ENCODE results near the gene ADAMTSL1.

ADAMTSL1 gene

DNA sequence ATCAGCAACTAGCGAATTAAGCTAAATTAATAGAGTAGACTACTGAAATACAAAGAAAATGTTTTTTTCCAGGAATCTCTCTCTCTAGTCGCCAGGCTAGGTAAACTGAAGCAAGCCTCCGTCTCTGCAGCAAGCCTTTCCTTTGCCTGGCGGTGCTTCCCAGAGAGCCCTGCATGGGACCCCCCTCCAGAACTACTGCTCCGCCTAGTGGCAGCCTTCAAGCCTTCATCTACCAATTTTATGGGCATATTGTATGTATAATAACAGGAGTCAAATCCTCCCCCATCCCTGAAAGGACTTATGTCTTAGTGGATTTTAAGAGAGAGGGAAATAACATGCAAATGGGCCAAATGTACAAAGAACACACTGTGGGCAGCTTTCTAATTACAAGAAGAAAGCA lies 317.1 kb downstream of the ADAMTSL1 start:
- in situ Hi-C loops (cut with HindIII; ENCODE audit: low sequenced_read_pairs): no loop called here
- DNase-seq (ENCODE audit: low read depth): no peak
- TF ChIP-seq, protein P1, sequence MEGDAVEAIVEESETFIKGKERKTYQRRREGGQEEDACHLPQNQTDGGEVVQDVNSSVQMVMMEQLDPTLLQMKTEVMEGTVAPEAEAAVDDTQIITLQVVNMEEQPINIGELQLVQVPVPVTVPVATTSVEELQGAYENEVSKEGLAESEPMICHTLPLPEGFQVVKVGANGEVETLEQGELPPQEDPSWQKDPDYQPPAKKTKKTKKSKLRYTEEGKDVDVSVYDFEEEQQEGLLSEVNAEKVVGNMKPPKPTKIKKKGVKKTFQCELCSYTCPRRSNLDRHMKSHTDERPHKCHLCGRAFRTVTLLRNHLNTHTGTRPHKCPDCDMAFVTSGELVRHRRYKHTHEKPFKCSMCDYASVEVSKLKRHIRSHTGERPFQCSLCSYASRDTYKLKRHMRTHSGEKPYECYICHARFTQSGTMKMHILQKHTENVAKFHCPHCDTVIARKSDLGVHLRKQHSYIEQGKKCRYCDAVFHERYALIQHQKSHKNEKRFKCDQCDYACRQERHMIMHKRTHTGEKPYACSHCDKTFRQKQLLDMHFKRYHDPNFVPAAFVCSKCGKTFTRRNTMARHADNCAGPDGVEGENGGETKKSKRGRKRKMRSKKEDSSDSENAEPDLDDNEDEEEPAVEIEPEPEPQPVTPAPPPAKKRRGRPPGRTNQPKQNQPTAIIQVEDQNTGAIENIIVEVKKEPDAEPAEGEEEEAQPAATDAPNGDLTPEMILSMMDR (IDR thresholded peaks at IDR 0.05; ENCODE audit: low read depth, low read length, missing control alignments): peak; percentile 44
- H3K4me3 ChIP-seq (ENCODE audit: low read depth, low read length): no peak overlapping the region

DNA sequence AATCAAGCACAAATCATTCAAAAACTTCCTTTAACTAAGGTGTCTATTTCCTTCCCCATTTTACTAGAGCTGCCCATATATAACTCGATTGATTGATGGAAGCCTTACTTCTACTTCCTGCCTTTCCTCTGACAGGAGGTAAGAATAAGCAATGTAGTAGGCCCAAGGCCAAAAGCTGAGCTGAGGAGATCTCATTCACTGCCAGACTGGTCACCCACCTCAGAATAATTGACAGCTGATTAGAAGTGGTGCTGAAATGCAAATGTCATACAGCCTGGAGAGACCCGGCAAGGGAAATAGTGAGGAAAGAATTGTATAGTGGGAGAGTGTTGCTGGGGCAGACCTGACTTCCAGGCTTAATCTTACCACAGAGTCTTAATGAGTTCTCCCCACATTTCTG lies 319.2 kb downstream of the ADAMTSL1 start:
- in situ Hi-C loops (cut with HindIII; ENCODE audit: low sequenced_read_pairs): no loop called here
- H3K4me3 ChIP-seq (ENCODE audit: low read depth, low read length): no peak overlapping the region
- DNase-seq (ENCODE audit: low read depth): no peak
- TF ChIP-seq, protein P1 (IDR thresholded peaks at IDR 0.05; ENCODE audit: low read depth, low read length, missing control alignments): no peak

DNA sequence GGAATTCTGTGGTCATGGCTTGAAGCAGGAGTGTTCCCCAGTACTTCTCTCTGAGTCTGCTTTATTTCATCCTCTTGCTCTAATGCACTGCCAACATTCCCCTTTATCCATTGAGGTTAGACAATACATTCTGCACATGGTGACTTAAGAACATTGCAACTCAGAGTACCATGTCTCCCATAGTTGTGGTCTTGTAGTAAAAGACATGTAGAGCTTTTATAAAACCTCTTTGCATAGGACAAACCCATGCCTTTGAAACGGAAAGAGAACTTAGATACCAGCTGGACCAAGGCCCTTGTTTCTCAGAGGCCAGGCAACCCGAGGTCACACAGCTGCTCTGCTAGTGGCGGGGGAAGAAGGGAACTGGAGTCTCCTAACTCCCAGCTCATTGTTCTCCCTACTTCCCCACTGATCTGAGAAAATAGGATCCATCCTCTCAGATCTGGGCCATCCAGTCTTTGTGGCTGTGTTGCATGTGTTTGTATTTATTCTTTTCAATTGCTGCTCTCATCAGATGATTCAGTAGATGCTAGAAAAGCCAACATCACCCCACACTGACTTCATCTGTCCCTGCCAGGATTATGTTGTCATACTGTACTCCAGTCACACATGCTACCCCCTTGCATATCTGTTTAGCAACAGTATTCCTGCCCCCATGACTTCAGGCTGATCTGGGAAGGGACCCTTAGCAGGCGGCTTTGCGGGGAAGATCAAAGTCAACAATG lies 322.2 kb downstream of the ADAMTSL1 start:
- TF ChIP-seq, protein P1 (IDR thresholded peaks at IDR 0.05; ENCODE audit: low read depth, low read length, missing control alignments): no peak
- DNase-seq (ENCODE audit: low read depth): peak; percentile 93
- H3K4me3 ChIP-seq (ENCODE audit: low read depth, low read length): no peak overlapping the region
- in situ Hi-C loops (cut with HindIII; ENCODE audit: low sequenced_read_pairs): no loop called here

DNA sequence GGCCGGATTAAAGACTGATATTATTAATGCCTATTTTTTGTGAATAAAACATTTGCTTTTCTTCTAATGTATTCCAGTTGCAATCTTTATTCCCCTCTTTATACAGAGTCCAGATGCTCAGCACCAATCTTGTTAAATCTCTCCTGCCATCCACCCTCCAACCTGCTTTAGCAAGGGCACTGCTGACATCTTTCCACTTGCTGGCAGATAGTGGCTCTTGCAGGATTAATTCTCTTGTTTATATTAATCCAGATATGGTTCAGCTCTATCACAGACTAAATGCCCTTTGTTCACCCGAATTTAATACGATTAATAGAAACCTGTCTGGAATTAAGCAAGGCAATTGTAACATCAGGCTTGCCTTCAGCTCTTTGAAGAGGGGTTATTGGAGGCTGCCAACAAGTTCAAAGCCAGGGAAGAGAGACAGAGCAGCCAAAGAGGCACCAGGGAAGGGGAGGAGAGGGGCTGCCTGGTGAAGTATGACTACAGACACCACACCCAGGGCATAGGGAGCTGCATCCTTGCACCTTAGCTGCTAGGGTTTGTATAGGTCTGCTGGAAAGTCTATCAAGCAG lies 322.8 kb downstream of the ADAMTSL1 start:
- TF ChIP-seq, protein P1 (IDR thresholded peaks at IDR 0.05; ENCODE audit: low read depth, low read length, missing control alignments): no peak
- H3K4me3 ChIP-seq (ENCODE audit: low read depth, low read length): no peak overlapping the region
- in situ Hi-C loops (cut with HindIII; ENCODE audit: low sequenced_read_pairs): no loop called here
- DNase-seq (ENCODE audit: low read depth): no peak

DNA sequence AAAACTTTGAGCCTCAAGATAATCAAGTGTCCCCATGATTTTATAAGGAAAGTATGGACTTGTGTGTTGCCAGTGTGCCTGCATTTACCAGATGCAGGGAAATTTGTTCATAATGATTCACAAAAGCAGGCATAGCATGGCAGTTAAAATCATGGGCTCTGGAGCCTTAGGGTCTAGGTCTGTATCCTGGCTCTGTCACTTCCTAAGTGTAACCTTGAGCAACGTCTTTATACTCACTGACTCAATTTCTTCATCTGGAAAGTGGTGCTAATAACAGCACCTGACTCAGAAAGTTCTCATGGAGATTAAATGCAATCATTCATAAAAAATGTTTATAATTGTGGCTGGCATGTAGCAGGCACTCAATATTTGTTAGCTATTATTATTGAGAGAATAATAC lies 324.2 kb downstream of the ADAMTSL1 start:
- no peak for DNase-seq (ENCODE audit: low read depth)
- in situ Hi-C loops (cut with HindIII; ENCODE audit: low sequenced_read_pairs): no loop called here
- TF ChIP-seq, protein P1 (IDR thresholded peaks at IDR 0.05; ENCODE audit: low read depth, low read length, missing control alignments): no peak
- H3K4me3 ChIP-seq (ENCODE audit: low read depth, low read length): no peak overlapping the region

DNA sequence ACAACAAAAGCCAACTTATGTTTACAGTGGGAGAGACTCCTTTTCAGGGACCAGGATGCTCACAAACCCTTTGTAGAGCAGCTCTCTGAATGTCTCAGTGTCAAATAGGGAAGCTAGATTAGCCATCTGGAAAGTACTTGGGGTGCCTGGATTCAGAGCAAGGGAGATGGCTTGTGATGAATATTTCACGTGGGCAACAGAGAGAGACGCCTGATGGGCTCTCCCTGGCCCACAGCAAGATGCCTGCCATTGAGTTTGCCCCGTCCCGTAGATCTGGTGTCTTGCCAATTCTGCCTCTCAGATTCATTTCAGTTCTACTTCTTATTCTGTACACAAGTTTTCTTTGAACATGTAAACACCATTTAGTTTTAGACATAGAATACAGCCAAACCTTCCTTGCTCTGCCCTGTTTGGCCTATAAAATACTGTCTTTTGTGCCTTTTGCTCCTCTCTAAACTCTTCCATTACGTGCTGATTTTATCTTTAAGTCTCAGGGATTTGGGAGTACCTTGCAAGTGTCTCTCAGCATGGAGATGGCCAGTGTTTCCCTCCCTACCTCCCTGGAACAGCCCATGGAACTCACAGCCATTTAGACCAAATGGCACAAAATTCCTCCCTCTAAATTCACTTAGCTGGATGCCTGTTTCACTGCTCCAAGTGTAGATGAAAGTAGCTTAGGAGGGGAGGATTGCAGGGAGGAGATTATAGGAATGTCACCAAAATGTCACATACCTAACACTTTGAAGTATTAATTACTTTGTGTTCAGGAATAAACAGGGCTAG lies 324.7 kb downstream of the ADAMTSL1 start:
- in situ Hi-C loops (cut with HindIII; ENCODE audit: low sequenced_read_pairs): no loop called here
- TF ChIP-seq, protein P1 (IDR thresholded peaks at IDR 0.05; ENCODE audit: low read depth, low read length, missing control alignments): no peak
- DNase-seq (ENCODE audit: low read depth): no peak
- H3K4me3 ChIP-seq (ENCODE audit: low read depth, low read length): no peak overlapping the region
